OCI-LY3 (cell line): ENCODE data around the gene STRIT1.
"Not testable (repeated sequence)": the region's sequence is repeated elsewhere in the genome, so short reads cannot be mapped to it uniquely, and the experiment has no call there.

Experiments used
- H2AFZ ChIP-seq: fragments of 200-600, 300-600 bp; shearing (Covaris generic); 2 replicates; pipeline ENCODE4 v1.6.0; 2014; ENCODE audit warnings: antibody characterized with exemption, low read depth, low read length
- H3K27ac ChIP-seq: fragments of 200-600, 300-600 bp; sonication (generic); 2 replicates; pipeline ENCODE4 v1.5.1; 2014; ENCODE audit warnings: mild to moderate bottlenecking, low read length, moderate library complexity, mixed read lengths
- H3K27me3 ChIP-seq: fragments of 200-600, 300-600 bp; sonication (generic); 2 replicates; pipeline ENCODE4 v1.6.1; 2014; ENCODE audit warnings: low read depth, low read length, mixed read lengths
- H3K36me3 ChIP-seq: fragments of 200-600, 300-600 bp; sonication (generic); replicated peaks from 2 replicates; pipeline ENCODE3; 2014; ENCODE audit warnings: low read depth, low read length, mixed read lengths
- H3K4me1 ChIP-seq: fragments of 300-600, 200-600 bp; sonication (generic); 2 replicates; pipeline ENCODE4 v1.6.1; 2014; ENCODE audit warnings: low read length, mixed read lengths
- H3K4me2 ChIP-seq: fragments of 200-600, 300-600 bp; sonication (generic); 2 replicates; pipeline ENCODE4 v1.6.1; 2014; ENCODE audit warnings: low read length, mixed read lengths
- H3K4me3 ChIP-seq: fragments of 300-600, 200-600 bp; sonication (generic); 2 replicates; pipeline ENCODE4 v1.5.1; 2014; ENCODE audit warnings: antibody characterized with exemption, mild to moderate bottlenecking, low read length, moderate library complexity
- H3K79me2 ChIP-seq: fragments of 300-600, 200-600 bp; shearing (Covaris generic); 2 replicates; pipeline ENCODE4 v1.6.1; 2014; ENCODE audit warnings: mild to moderate bottlenecking, low read length, mixed read lengths
- H3K9ac ChIP-seq: fragments of 300-600, 200-600 bp; shearing (Covaris generic); 2 replicates; pipeline ENCODE4 v1.6.0; 2014; ENCODE audit warnings: mild to moderate bottlenecking, low read length, moderate library complexity
- H3K9me3 ChIP-seq: fragments of 200-600, 300-600 bp; shearing (Covaris generic); 2 replicates; pipeline ENCODE4 v1.6.1; 2014; ENCODE audit warnings: low read length, mixed read lengths; ENCODE audit not compliant: insufficient read depth
- H4K20me1 ChIP-seq: fragments of 200-600, 300-600 bp; sonication (generic); 2 replicates; pipeline ENCODE4 v1.6.1; 2016; ENCODE audit warnings: low read length, mixed read lengths; ENCODE audit not compliant: insufficient read depth
- EZH2phosphoT487 ChIP-seq: fragments of 200-600 bp; shearing (Covaris generic); IDR thresholded peaks from 2 replicates; pipeline ENCODE4 v1.6.1; 2018; ENCODE audit warnings: antibody characterized with exemption, mixed run types, low read depth
- TF ChIP-seq, protein P1 (sequence below): fragments of 200-600, 300-600 bp; sonication (generic); IDR thresholded peaks from 2 replicates; pipeline ENCODE4 v1.5.1; 2014; ENCODE audit warnings: antibody characterized with exemption, low read length, low read depth

STRIT1 gene

DNA sequence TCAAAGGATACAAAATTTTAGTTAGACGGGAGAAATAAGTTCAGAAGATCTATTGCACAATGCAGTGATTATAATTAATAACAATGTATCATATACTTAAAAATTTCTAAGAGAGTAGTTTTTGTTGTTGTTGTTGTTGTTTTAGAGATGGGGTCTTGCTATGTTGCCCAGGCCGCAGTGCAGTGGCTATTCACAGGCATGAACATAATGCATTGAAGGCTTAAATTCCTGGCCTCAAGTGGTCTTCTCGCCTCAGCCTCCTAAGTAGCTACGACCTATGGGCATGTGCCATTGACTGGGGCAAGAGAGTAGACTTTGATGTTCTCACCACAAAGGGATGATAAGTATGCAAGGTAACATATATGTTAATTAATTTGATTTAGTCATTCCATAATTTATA is 7.5 kb downstream of the STRIT1 start:
- no peaks in the 10 kb centered on the region for H3K36me3 ChIP-seq
- no peak overlapping the region for H3K4me3 ChIP-seq
- H3K4me2 ChIP-seq, result no peak overlapping the region
- H3K79me2 ChIP-seq, result no peaks in the 10 kb centered on the region
- no peaks in the 10 kb centered on the region for H4K20me1 ChIP-seq
- H3K9ac ChIP-seq, result no peak overlapping the region
- H3K4me1 ChIP-seq, result no peaks in the 10 kb centered on the region
- H2AFZ ChIP-seq, result no peak overlapping the region
- no peaks in the 10 kb centered on the region for H3K9me3 ChIP-seq
- no peaks in the 10 kb centered on the region for H3K27me3 ChIP-seq
- TF ChIP-seq EZH2phosphoT487, result no peak
- TF ChIP-seq, protein P1, sequence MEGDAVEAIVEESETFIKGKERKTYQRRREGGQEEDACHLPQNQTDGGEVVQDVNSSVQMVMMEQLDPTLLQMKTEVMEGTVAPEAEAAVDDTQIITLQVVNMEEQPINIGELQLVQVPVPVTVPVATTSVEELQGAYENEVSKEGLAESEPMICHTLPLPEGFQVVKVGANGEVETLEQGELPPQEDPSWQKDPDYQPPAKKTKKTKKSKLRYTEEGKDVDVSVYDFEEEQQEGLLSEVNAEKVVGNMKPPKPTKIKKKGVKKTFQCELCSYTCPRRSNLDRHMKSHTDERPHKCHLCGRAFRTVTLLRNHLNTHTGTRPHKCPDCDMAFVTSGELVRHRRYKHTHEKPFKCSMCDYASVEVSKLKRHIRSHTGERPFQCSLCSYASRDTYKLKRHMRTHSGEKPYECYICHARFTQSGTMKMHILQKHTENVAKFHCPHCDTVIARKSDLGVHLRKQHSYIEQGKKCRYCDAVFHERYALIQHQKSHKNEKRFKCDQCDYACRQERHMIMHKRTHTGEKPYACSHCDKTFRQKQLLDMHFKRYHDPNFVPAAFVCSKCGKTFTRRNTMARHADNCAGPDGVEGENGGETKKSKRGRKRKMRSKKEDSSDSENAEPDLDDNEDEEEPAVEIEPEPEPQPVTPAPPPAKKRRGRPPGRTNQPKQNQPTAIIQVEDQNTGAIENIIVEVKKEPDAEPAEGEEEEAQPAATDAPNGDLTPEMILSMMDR, result no peak
- no peak overlapping the region for H3K27ac ChIP-seq

DNA sequence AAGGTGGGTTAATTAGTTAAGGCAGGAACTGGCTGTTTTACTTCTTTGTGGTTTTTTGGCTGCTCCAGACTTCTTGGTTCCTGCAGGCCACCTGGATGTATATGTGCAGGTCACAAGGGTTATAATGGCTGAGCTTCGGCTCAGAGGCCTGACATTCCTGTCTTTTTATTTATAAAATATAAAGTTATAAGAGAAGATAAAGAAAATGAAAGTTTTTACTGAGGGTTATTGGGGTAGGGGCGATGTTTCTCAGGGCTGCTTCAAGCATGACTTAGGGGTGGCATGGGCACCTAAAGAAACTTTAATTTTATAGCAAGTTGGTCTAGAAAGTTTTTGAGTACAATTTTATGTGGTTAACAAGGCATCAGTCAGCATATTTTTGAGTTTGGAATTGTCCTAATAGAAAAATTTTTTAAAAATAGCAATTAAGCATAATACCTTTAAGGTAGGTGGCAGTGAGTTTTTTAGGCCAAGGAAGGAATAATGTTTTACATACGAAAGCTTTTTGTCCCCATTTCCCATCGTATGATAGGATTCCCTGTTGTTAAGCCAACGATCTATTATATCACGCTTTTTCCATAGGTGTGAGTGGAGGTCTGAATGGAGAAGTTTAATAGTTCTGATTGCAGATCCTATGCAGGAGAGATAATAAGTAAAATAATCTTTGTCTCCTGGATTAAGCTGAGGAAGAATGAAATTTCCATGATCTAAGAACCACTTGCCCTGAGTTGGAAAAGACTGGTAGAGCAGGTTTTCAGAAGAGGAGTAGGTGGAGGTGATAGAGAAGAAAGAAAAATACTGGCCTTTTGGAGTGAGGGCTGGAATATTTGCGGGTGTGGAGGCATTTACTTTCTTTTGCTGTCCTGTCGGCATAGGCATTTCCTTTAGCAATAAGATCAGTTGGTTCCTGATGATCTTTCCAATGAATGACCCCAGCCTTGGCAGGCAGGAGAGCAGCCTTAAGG is 10.1 kb downstream of the STRIT1 start:
- no peaks in the 10 kb centered on the region for H3K36me3 ChIP-seq
- H3K79me2 ChIP-seq, result no peaks in the 10 kb centered on the region
- no peak for TF ChIP-seq EZH2phosphoT487
- TF ChIP-seq, protein P1, result no peak
- no peaks in the 10 kb centered on the region for H3K9me3 ChIP-seq
- no peak overlapping the region for H3K9ac ChIP-seq
- no peak overlapping the region for H2AFZ ChIP-seq
- H3K27ac ChIP-seq, result no peak overlapping the region
- no peaks in the 10 kb centered on the region for H3K4me1 ChIP-seq
- H3K4me2 ChIP-seq, result no peak overlapping the region
- no peak overlapping the region for H3K4me3 ChIP-seq
- H3K27me3 ChIP-seq, result no peaks in the 10 kb centered on the region
- no peaks in the 10 kb centered on the region for H4K20me1 ChIP-seq

DNA sequence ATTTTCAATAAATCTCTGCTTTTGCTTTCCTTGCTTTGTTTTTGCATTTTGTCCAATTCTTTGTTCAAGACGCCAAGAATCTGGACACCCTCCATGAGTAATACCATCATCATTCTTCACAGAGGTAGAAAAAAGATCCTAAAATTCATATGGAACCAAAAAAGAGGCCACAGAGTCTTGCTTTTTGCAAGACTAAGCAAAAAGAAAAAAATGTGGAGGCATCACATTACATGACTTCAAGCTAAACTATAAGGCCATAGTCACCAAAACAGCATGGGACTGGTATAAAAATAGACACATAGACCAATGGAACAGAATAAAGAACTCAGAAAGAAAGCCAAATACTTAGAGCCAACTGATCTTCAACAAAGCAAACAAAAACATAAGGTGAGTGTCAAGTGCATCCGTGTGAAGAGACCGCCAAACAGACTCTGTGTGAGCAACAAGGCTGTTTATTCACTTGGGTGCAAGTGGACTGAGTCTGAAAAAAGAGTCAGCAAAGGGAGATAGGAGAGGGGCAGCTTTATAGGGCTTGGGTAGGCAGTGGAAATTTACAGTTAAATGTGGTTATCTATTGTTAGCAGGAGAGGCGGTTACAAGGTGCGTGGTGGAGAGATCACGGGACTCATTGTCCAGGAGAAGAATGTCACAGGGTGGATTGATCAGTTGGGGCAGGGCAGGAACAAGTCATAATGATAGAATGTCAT is 10.9 kb downstream of the STRIT1 start:
- H3K4me3 ChIP-seq, result no peak overlapping the region
- no peaks in the 10 kb centered on the region for H4K20me1 ChIP-seq
- H3K9ac ChIP-seq, result no peak overlapping the region
- H3K27me3 ChIP-seq, result no peaks in the 10 kb centered on the region
- no peak overlapping the region for H2AFZ ChIP-seq
- no peaks in the 10 kb centered on the region for H3K36me3 ChIP-seq
- H3K4me1 ChIP-seq, result no peaks in the 10 kb centered on the region
- no peaks in the 10 kb centered on the region for H3K9me3 ChIP-seq
- TF ChIP-seq, protein P1, result no peak
- no peak for TF ChIP-seq EZH2phosphoT487
- no peak overlapping the region for H3K27ac ChIP-seq
- H3K4me2 ChIP-seq, result no peak overlapping the region
- no peaks in the 10 kb centered on the region for H3K79me2 ChIP-seq

DNA sequence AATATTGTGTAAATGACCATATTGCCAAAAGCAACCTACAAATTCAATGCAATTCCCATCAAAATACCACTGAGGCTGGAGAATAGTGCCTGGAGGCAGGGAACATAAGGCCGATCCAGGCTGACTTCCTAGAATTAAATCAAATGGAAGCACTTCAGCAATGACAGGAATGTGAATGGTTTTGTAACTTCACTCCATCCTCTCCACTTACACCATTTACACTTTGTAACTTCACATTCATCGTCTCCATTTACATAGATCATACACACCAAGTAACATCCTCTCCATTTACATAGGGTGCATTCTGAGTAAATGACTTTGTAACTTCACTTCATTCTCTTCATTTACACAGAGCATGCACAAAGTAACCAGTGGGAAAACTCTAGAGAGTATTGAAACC is 11.6 kb downstream of the STRIT1 start:
- TF ChIP-seq, protein P1, result no peak
- no peak for TF ChIP-seq EZH2phosphoT487
- Histone ChIP-seq H3K79me2 (no peaks in the 10 kb centered on the region), H3K4me1 (no peaks in the 10 kb centered on the region), H2AFZ (no peak overlapping the region), H3K4me2 (no peak overlapping the region), H3K9me3 (no peaks in the 10 kb centered on the region), H3K27me3 (no peaks in the 10 kb centered on the region), H3K27ac (no peak overlapping the region), H4K20me1 (no peaks in the 10 kb centered on the region), H3K36me3 (no peaks in the 10 kb centered on the region), H3K9ac (no peak overlapping the region), H3K4me3 (no peak overlapping the region)

DNA sequence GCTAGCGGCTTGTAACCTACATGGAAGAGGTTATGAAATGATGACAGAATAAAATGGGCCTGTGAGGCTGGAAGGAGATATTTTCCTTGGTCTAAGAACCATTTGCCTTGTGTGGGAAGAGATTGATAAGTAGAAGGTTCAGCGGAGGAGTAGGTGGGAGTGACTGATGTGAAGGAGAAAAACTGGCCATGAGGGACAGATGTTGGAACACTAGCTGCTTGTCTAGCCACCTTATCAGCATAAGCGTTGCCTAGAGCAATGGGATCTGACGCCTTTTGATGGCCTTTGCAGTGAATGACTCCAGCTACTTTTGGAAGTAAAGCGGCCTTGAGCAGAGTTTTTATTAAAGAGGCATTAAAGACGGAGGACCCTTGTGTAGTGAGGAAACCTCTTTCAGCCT is 17.4 kb downstream of the STRIT1 start:
- H3K4me3 ChIP-seq, result not testable (repeated sequence)

DNA sequence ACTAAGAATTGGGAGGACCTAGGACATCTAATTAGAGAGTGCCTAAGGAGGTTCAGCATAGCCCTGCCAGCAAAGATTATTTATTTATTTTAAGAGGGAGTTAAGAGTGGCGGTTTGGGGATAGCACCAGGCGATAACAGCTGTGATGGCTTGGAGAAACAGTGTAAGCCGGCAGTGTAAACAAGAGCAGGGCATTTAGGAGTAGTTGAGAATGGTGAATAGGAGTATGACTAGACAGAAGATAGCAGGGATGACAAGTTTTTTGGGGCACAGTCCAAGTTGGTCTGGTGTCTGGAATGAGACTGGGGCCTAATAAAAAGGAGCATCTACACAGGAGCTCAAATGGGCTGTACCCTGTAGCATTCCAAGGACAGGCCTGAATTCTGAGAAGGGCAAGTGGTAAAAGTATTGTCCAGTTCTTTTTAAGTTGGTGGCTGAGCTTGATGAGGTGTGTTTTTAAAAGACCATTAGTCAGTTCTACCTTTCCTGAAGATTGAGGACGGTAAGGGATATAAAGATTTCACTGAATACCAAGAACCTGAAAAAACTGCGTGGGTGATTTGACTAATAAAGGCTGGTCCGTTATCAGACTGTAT is 18.2 kb downstream of the STRIT1 start:
- H3K4me3 ChIP-seq, H3K9me3 ChIP-seq, H2AFZ ChIP-seq, H3K4me1 ChIP-seq, H3K9ac ChIP-seq, H3K4me2 ChIP-seq, H3K79me2 ChIP-seq, H3K36me3 ChIP-seq, H4K20me1 ChIP-seq, H3K27ac ChIP-seq, H3K27me3 ChIP-seq: not testable (repeated sequence)

More for the DNA sequence above, 17.4 kb downstream of the STRIT1 start:
- not testable (repeated sequence) for H3K9ac ChIP-seq, H3K9me3 ChIP-seq, H4K20me1 ChIP-seq, H3K4me1 ChIP-seq, H3K27ac ChIP-seq, H3K36me3 ChIP-seq, H3K4me2 ChIP-seq, H2AFZ ChIP-seq, H3K79me2 ChIP-seq, H3K27me3 ChIP-seq
